Measurements from ENCODE around the gene NRXN3. TPM values are rescaled to one million over a fixed set of nuclear protein-coding genes. Genes with fewer than 3 reads are reported as not detected.
A peak's percentile ranks its signal among the peaks of the same experiment; 100 is the strongest.

Gene NRXN3
- total and polyA plus RNA-seq, 2 of the 4 experiments (the other 2 are of a cell fraction): 4.8 to 25.1 TPM

GRCh38 chr14:78175412-78175811 is 5.2 kb downstream of the NRXN3 start:
- Histone ChIP-seq H3K14ac (replicated peaks; ENCODE audit: low read depth, low read length) (no peak overlapping the region), H2AK5ac (ENCODE audit: low read depth, low read length) (no peak overlapping the region), H3K27ac (ENCODE audit: insufficient read depth, low read length) (no peak overlapping the region), H3K23ac (ENCODE audit: low read depth, low read length) (no peak overlapping the region), H3K4me1 (ENCODE audit: control insufficient read depth, insufficient read depth, low read length) (no peaks in the 10 kb centered on the region), H3K9me3 (ENCODE audit: control insufficient read depth, insufficient read depth, low read length) (peaks cover 45% of the 10 kb centered on the region), H2BK20ac (ENCODE audit: low read depth, low read length) (no peak overlapping the region), H4K20me1 (ENCODE audit: insufficient read depth, low read length) (no peaks in the 10 kb centered on the region), H2BK15ac (ENCODE audit: low read depth, low read length) (no peak overlapping the region), H3K9ac (ENCODE audit: low read depth, low read length) (no peak overlapping the region), H3K4me3 (ENCODE audit: insufficient read depth, low read depth, low read length) (no peak overlapping the region), H3K56ac (ENCODE audit: extremely low read depth, insufficient read depth, low read length) (no peak overlapping the region), H3K4ac (ENCODE audit: low read depth, low read length) (no peak overlapping the region), H2BK120ac (ENCODE audit: low read depth, low read length) (no peak overlapping the region), H2AFZ (replicated peaks; ENCODE audit: low read length, poor library complexity) (no peak overlapping the region), H3K36me3 (ENCODE audit: control insufficient read depth, insufficient read depth, low read length) (no peaks in the 10 kb centered on the region), H2AK9ac (replicated peaks; ENCODE audit: low read depth, low read length, poor library complexity) (peak overlapping the region; percentile 10), H3K4me2 (ENCODE audit: low read depth, low read length) (no peak overlapping the region), H3K9me1 (ENCODE audit: insufficient read depth, low read length) (no peaks in the 10 kb centered on the region), H4K91ac (ENCODE audit: insufficient read depth, low read depth, low read length) (no peak overlapping the region), H4K8ac (ENCODE audit: low read depth in 2 of 2, low read length in 2 of 2) (no peak overlapping the region), H2BK5ac (ENCODE audit: low read depth, low read length, poor library complexity, severe bottlenecking) (no peak overlapping the region), H4K5ac (ENCODE audit: low read depth, low read length) (no peak overlapping the region), H3K79me1 (ENCODE audit: low read depth in 1 of 2, low read length in 2 of 2) (no peaks in the 10 kb centered on the region), H3K18ac (ENCODE audit: low read depth, low read length) (no peak overlapping the region), H3K27me3 (ENCODE audit: control insufficient read depth, insufficient read depth, low read length) (no peaks in the 10 kb centered on the region)
- intact Hi-C loops (cut with micrococcal nuclease): no loop called here
- no peak for TF ChIP-seq MAZ (IDR thresholded peaks at IDR 0.05; ENCODE audit: borderline replicate concordance, low read depth, low read length)
- TF ChIP-seq ELK1 (IDR thresholded peaks at IDR 0.05; ENCODE audit: borderline replicate concordance, low read depth, low read length): no peak
- no peak for TF ChIP-seq MAFK (IDR thresholded peaks at IDR 0.05; ENCODE audit: low read depth, low read length)
- TF ChIP-seq SMC3 (IDR thresholded peaks at IDR 0.05; ENCODE audit: low read depth, low read length): no peak
- TF ChIP-seq FOS (IDR thresholded peaks at IDR 0.05; ENCODE audit: low read depth, low read length): no peak
- TF ChIP-seq, protein P1, sequence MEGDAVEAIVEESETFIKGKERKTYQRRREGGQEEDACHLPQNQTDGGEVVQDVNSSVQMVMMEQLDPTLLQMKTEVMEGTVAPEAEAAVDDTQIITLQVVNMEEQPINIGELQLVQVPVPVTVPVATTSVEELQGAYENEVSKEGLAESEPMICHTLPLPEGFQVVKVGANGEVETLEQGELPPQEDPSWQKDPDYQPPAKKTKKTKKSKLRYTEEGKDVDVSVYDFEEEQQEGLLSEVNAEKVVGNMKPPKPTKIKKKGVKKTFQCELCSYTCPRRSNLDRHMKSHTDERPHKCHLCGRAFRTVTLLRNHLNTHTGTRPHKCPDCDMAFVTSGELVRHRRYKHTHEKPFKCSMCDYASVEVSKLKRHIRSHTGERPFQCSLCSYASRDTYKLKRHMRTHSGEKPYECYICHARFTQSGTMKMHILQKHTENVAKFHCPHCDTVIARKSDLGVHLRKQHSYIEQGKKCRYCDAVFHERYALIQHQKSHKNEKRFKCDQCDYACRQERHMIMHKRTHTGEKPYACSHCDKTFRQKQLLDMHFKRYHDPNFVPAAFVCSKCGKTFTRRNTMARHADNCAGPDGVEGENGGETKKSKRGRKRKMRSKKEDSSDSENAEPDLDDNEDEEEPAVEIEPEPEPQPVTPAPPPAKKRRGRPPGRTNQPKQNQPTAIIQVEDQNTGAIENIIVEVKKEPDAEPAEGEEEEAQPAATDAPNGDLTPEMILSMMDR (conservative IDR thresholded peaks at IDR 0.05; ENCODE audit: low read depth, low read length): no peak
- TF ChIP-seq RCOR1 (IDR thresholded peaks at IDR 0.05; ENCODE audit: insufficient replicate concordance, low read length): no peak
- no peak for TF ChIP-seq BHLHE40 (IDR thresholded peaks at IDR 0.05; ENCODE audit: low read depth, low read length)
- no peak for TF ChIP-seq RFX5 (IDR thresholded peaks at IDR 0.05; ENCODE audit: low read depth, low read length)
- TF ChIP-seq POLR2A (IDR thresholded peaks at IDR 0.05; ENCODE audit: low read depth, low read length): no peak
- TF ChIP-seq USF2 (IDR thresholded peaks at IDR 0.05; ENCODE audit: low read depth, low read length): no peak
- BruUV-seq (replicated peaks): no TSS peak
- ChIA-PET CTCF (no interaction called here), POLR2A (ENCODE audit: unreplicated experiment) (no interaction called here)
- dilution Hi-C loops (cut with HindIII; ENCODE audit: low sequenced_read_pairs, unreplicated experiment): no loop called here
- 76% methylated on average over 7 of the region's 9 CpGs; no CpG with 5 or more reads in 1 of the 2 experiments for WGBS, 2 experiments (ENCODE audit: extremely low coverage in 2 of 2, insufficient read length in 1 of 2)
- ATAC-seq (ENCODE audit: low read depth) (no peak), DNase-seq (no peak)
- in situ Hi-C loops (cut with MboI; ENCODE audit: low sequenced_read_pairs): no loop called here

Measured in IMR-90 (cell line).